Activated T-helper 17 cell treated with anti-CD3 and anti-CD28 coated beads, Interleukin-2, amount 50 U/mL, for 72 hours (primary cell): Measurements from ENCODE around the gene RAB5A. TPM values are rescaled to one million over a fixed set of nuclear protein-coding genes. Genes with fewer than 3 reads are reported as not detected.
"Not testable (repeated sequence)": the region's sequence is repeated elsewhere in the genome, so short reads cannot be mapped to it uniquely, and the experiment has no call there.

Source experiments
- ATAC-seq: fragments of 150-1000 bp; cut with Tn5 transposase; replicated peaks from 2 replicates; pipeline ENCODE4 v1.10.0; 2021; ENCODE audit warnings: mild to moderate bottlenecking, moderate library complexity
- H3K27ac Mint-ChIP-seq: one replicate; pipeline ENCODE4 v1.8.0; 2022; ENCODE audit warnings: mixed read lengths
- H3K27me3 Mint-ChIP-seq: one replicate; pipeline ENCODE4 v1.8.0; 2022; ENCODE audit warnings: mixed read lengths
- H3K36me3 Mint-ChIP-seq: one replicate; pipeline ENCODE4 v1.8.0; 2022; ENCODE audit warnings: low read depth, mild to moderate bottlenecking, mixed read lengths
- H3K4me1 Mint-ChIP-seq: one replicate; pipeline ENCODE4 v1.8.0; 2022; ENCODE audit warnings: mixed read lengths
- H3K4me3 Mint-ChIP-seq: one replicate; pipeline ENCODE4 v1.8.0; 2022; ENCODE audit warnings: mild to moderate bottlenecking, mixed read lengths
- H3K9me3 Mint-ChIP-seq: one replicate; pipeline ENCODE4 v1.8.0; 2022; ENCODE audit warnings: mixed read lengths
- total RNA-seq, 2 donors: library from RNA; stranded (reverse); gene quantifications; one replicate each; pipeline ENCODE4 v1.2.3, GENCODE V29; 2022

The RAB5A gene
- total RNA-seq, 2 donors from 2014 or later, result 53.6 to 55.7 TPM

- no peaks in the 10 kb centered on the region for H3K36me3 Mint-ChIP-seq
- H3K4me3 Mint-ChIP-seq, result no peak overlapping the region
- ATAC-seq, result no peak
- no peaks in the 10 kb centered on the region for H3K9me3 Mint-ChIP-seq
- H3K27me3 Mint-ChIP-seq, result no peaks in the 10 kb centered on the region
- no peaks in the 10 kb centered on the region for H3K4me1 Mint-ChIP-seq
- no peak overlapping the region for H3K27ac Mint-ChIP-seq
Measured at GRCh38 chr3:20027136-20027535, 80.2 kb downstream of the RAB5A start.

- no peaks in the 10 kb centered on the region for H3K27me3 Mint-ChIP-seq
- no peaks in the 10 kb centered on the region for H3K9me3 Mint-ChIP-seq
- no peaks in the 10 kb centered on the region for H3K36me3 Mint-ChIP-seq
- no peaks in the 10 kb centered on the region for H3K4me1 Mint-ChIP-seq
- ATAC-seq, result no peak
- no peak overlapping the region for H3K4me3 Mint-ChIP-seq
- no peak overlapping the region for H3K27ac Mint-ChIP-seq
Measured at GRCh38 chr3:20028905-20029331, 82.0 kb downstream of the RAB5A start.

- not testable (repeated sequence) for H3K27ac Mint-ChIP-seq, H3K4me1 Mint-ChIP-seq
Measured at GRCh38 chr3:20031939-20032338, 85.0 kb downstream of the RAB5A start.

More at GRCh38 chr3:20031939-20032338, 85.0 kb downstream of the RAB5A start:
- not testable (repeated sequence) for H3K36me3 Mint-ChIP-seq, H3K27me3 Mint-ChIP-seq, H3K4me3 Mint-ChIP-seq, ATAC-seq, H3K9me3 Mint-ChIP-seq

Other genes starting within 250 kb of the RAB5A start
- gene EFHB, start 12.9 kb upstream of the RAB5A start, total RNA-seq, result under 1 TPM; 0.58 to 0.86 TPM
- gene PP2D1, start 65.2 kb downstream of the RAB5A start, total RNA-seq, result not detected
- gene KAT2B, start 93.3 kb downstream of the RAB5A start, total RNA-seq, result 100 to 1,000 TPM; 109 to 143 TPM
- 10 to 100 TPM; 22.7 to 29.4 TPM for gene SGO1, start 239.1 kb downstream of the RAB5A start, total RNA-seq